OCI-LY7 (cell line): ENCODE results near the gene SIRPG. TPM values are rescaled to one million over a fixed set of nuclear protein-coding genes. Genes with fewer than 3 reads are reported as not detected.

Experiments
- BruUV-seq: library from RNA; stranded (reverse); fragments of 400-500 nt; replicated peaks from 2 replicates; lab custom pipeline; 2021; lab: Mats Ljungman, UMichigan
- CTCF ChIA-PET: fragments of 300-600 bp; sonication (Branson Sonifier 250); formaldehyde crosslinking; loops from one replicate; lab custom pipeline; 2022; ENCODE audit warnings: antibody characterized with exemption; ENCODE audit not compliant: unreplicated experiment; lab: Charles Lee
- POLR2A ChIA-PET: fragments of 300-600 bp; sonication (Branson Sonifier 250); formaldehyde crosslinking; loops from one replicate; lab custom pipeline; 2022; ENCODE audit warnings: antibody characterized with exemption; lab: Charles Lee
- DNase-seq: peaks from one replicate; pipeline ENCODE4 v3.0.0-alpha.2; 2015; ENCODE audit warnings: low spot score
- H2AFZ ChIP-seq: fragments of 200-600 bp; sonication (generic), shearing (Covaris generic); 2 replicates; pipeline ENCODE4 v1.6.1; 2014; ENCODE audit warnings: mild to moderate bottlenecking, antibody characterized with exemption, low read length, moderate library complexity
- H3K27ac ChIP-seq: fragments of 200-600 bp; sonication (generic); 2 replicates; pipeline ENCODE4 v1.5.1; 2014; ENCODE audit warnings: mixed run types, low read depth, mild to moderate bottlenecking, moderate library complexity, low read length, inconsistent platforms; ENCODE audit not compliant: poor library complexity, severe bottlenecking
- H3K36me3 ChIP-seq: fragments of 200-600 bp; sonication (generic); 2 replicates; pipeline ENCODE4 v1.6.1; 2014; ENCODE audit warnings: mild to moderate bottlenecking, antibody characterized with exemption, low read length, moderate library complexity, mixed read lengths; ENCODE audit not compliant: insufficient read depth
- H3K4me1 ChIP-seq: fragments of 200-600 bp; sonication (generic); 2 replicates; pipeline ENCODE4 v1.5.1; 2014; ENCODE audit warnings: mild to moderate bottlenecking, low read length; ENCODE audit not compliant: insufficient read depth, poor library complexity, severe bottlenecking
- H3K4me2 ChIP-seq: fragments of 200-600 bp; sonication (generic); 2 replicates; pipeline ENCODE4 v1.6.1; 2014; ENCODE audit warnings: mild to moderate bottlenecking, low read length
- H3K4me3 ChIP-seq: fragments of 200-600 bp; sonication (generic); 2 replicates; pipeline ENCODE4 v1.5.1; 2014; ENCODE audit warnings: mild to moderate bottlenecking, low read depth, low read length; ENCODE audit not compliant: poor library complexity, severe bottlenecking
- H3K79me2 ChIP-seq: fragments of 200-600 bp; sonication (generic); 2 replicates; pipeline ENCODE4 v1.6.1; 2016; ENCODE audit warnings: low read depth, mild to moderate bottlenecking, low read length, moderate library complexity, mixed read lengths; ENCODE audit not compliant: insufficient read depth
- H3K9me2 ChIP-seq: fragments of 200-600 bp; sonication (generic); 2 replicates; pipeline ENCODE4 v1.6.1; 2016; ENCODE audit warnings: mild to moderate bottlenecking, low read length, mixed read lengths; ENCODE audit not compliant: insufficient read depth
- H3K9me3 ChIP-seq: fragments of 200-600 bp; sonication (generic); 2 replicates; pipeline ENCODE4 v1.6.1; 2014; ENCODE audit warnings: mild to moderate bottlenecking, mixed run types, low read length, mixed read lengths
- H4K20me1 ChIP-seq: fragments of 200-600 bp; sonication (generic); 2 replicates; pipeline ENCODE4 v1.6.1; 2014; ENCODE audit warnings: mild to moderate bottlenecking, antibody characterized with exemption, low read length, moderate library complexity, mixed read lengths; ENCODE audit not compliant: insufficient read depth
- EZH2phosphoT487 ChIP-seq: fragments of 200-600 bp; sonication (generic); IDR thresholded peaks from 2 replicates; pipeline ENCODE4 v1.6.1; 2018; ENCODE audit warnings: low read depth, borderline replicate concordance, mild to moderate bottlenecking, mixed run types, antibody characterized with exemption, low read length, moderate library complexity, mixed read lengths
- intact Hi-C: fragments of 100-400 bp; cut with micrococcal nuclease; formaldehyde crosslinking; loops from one replicate; pipeline ENCODE4 v1.10.0; 2022; ENCODE audit not compliant: unreplicated experiment
- total RNA-seq, 2 experiments: library from RNA; depleted of rRNA in 1 of 2; stranded (reverse); fragments of >200 nt in 1 of 2; shearing (Covaris generic) in 1 of 2; gene quantifications; 2 replicates each; pipeline ENCODE4 v1.2.3, GENCODE V29; 2014 to 2022
- TF ChIP-seq, protein P1 (sequence below): fragments of 200-600 bp; sonication (generic); conservative IDR thresholded peaks from 2 replicates; pipeline ENCODE4 v1.5.1; 2014; ENCODE audit warnings: mild to moderate bottlenecking, antibody characterized with exemption, low read length, moderate library complexity, mixed read lengths

The SIRPG gene
- total RNA-seq, 2 experiments from 2014 or later, result not detected

- DNase-seq, result no peak
- intact Hi-C loops, result no loop called here
- Histone ChIP-seq H3K4me2 (no peak overlapping the region), H3K79me2 (no peaks in the 10 kb centered on the region), H4K20me1 (no peaks in the 10 kb centered on the region), H3K9me2 (no peaks in the 10 kb centered on the region), H3K36me3 (no peaks in the 10 kb centered on the region), H3K9me3 (no peaks in the 10 kb centered on the region), H3K27ac (no peak overlapping the region), H3K4me3 (no peak overlapping the region), H3K4me1 (no peaks in the 10 kb centered on the region), H2AFZ (no peak overlapping the region)
- TF ChIP-seq, protein P1, sequence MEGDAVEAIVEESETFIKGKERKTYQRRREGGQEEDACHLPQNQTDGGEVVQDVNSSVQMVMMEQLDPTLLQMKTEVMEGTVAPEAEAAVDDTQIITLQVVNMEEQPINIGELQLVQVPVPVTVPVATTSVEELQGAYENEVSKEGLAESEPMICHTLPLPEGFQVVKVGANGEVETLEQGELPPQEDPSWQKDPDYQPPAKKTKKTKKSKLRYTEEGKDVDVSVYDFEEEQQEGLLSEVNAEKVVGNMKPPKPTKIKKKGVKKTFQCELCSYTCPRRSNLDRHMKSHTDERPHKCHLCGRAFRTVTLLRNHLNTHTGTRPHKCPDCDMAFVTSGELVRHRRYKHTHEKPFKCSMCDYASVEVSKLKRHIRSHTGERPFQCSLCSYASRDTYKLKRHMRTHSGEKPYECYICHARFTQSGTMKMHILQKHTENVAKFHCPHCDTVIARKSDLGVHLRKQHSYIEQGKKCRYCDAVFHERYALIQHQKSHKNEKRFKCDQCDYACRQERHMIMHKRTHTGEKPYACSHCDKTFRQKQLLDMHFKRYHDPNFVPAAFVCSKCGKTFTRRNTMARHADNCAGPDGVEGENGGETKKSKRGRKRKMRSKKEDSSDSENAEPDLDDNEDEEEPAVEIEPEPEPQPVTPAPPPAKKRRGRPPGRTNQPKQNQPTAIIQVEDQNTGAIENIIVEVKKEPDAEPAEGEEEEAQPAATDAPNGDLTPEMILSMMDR, result no peak
- TF ChIP-seq EZH2phosphoT487, result no peak
- no TSS peak for BruUV-seq
- CTCF ChIA-PET, result no interaction called here
- POLR2A ChIA-PET, result no interaction called here
These were observed 35.8 kb upstream of the SIRPG start for GRCh38 chr20:1693427-1693826.

DNA sequence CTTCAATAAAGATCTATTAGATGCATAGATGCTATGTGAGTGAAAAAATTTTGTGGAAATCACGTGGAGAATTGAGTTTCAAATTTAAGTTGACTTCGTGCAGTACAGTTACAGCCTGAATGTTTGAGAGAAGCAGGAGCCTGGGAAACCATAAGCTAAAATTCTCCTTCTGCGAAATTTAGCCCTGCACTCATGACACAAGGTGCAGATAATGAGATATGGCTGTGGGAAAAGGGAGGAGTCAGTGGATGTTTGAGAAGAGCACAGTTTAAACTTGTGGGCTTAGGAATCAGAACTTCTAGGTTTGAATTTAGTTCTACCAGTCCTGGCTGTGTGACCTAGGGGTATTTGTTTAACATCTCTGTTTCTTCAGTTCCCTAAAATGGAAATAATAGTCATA lies 32.1 kb upstream of the SIRPG start:
- Histone ChIP-seq H3K4me1 (no peaks in the 10 kb centered on the region), H4K20me1 (no peaks in the 10 kb centered on the region), H3K4me3 (no peak overlapping the region), H3K4me2 (no peak overlapping the region), H3K9me3 (no peaks in the 10 kb centered on the region), H3K27ac (no peak overlapping the region), H2AFZ (no peak overlapping the region), H3K9me2 (no peaks in the 10 kb centered on the region), H3K36me3 (no peaks in the 10 kb centered on the region), H3K79me2 (no peaks in the 10 kb centered on the region)
- no peak for DNase-seq
- BruUV-seq, result no TSS peak
- intact Hi-C loops, result no loop called here
- ChIA-PET CTCF (no interaction called here), POLR2A (no interaction called here)
- no peak for TF ChIP-seq EZH2phosphoT487
- TF ChIP-seq, protein P1, result no peak

DNA sequence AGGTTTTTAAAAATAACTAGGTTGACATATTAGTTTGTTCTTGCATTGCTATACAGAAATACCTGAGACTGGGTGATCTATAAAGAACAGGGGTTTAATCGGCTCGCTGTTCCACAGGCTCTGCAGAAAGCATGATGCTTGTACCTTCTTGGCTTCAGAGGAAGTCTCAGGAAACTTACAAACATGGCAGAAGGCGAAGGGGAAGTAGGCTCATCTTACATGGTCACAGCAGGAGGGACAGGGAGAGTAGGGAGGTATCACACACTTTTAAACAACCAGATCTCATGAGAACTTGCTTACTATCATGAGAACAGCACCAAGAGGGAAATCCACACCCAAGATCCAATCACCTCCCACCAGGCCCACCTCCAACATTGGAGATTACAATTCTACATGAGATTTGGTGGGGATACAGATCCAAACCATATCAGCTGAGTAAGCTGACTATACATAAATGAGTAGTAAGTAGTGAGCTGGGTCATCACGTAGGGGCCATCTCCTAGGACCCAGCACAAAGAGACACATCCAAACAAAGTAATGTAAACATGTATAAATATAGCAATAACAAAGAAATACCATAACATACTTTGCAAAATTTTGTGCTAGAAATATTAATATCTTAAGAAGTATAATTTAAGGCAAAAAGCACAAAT lies 31.4 kb upstream of the SIRPG start:
- BruUV-seq, result no TSS peak
- intact Hi-C loops, result no loop called here

More for the DNA sequence above, 31.4 kb upstream of the SIRPG start:
- no peak for DNase-seq
- ChIA-PET CTCF (no interaction called here), POLR2A (no interaction called here)
- no peak for TF ChIP-seq EZH2phosphoT487
- TF ChIP-seq, protein P1, result no peak
- no peaks in the 10 kb centered on the region for H4K20me1 ChIP-seq
- no peaks in the 10 kb centered on the region for H3K9me3 ChIP-seq
- H3K4me3 ChIP-seq, result no peak overlapping the region
- H3K9me2 ChIP-seq, result no peaks in the 10 kb centered on the region
- H3K4me1 ChIP-seq, result no peaks in the 10 kb centered on the region
- no peak overlapping the region for H3K4me2 ChIP-seq
- H2AFZ ChIP-seq, result no peak overlapping the region
- H3K36me3 ChIP-seq, result no peaks in the 10 kb centered on the region
- no peaks in the 10 kb centered on the region for H3K79me2 ChIP-seq
- no peak overlapping the region for H3K27ac ChIP-seq
